ENCODE results near the gene CDO1. TPM values are rescaled to one million over a fixed set of nuclear protein-coding genes. Genes with fewer than 3 reads are reported as not detected.

The CDO1 gene
- total RNA-seq, 2 experiments from 2014 or later: 0.36 to 0.54 TPM

- Mint-ChIP-seq H3K36me3 (peaks cover 1% of the 10 kb centered on the region), H3K4me1 (no peaks in the 10 kb centered on the region), H3K9me3 (peaks cover 6% of the 10 kb centered on the region), H3K27me3 (peaks cover 15% of the 10 kb centered on the region), H3K27ac (no peak overlapping the region), H3K4me3 (no peak overlapping the region)
- no peak for ATAC-seq (ENCODE audit: low read depth)
- DNase-seq: no peak
- POLR2A ChIA-PET: no interaction called here
Observed at GRCh38 chr5:115758356-115758755, 58.1 kb downstream of the CDO1 start.

- POLR2A ChIA-PET: no interaction called here
- no peaks in the 10 kb centered on the region for H3K4me1 Mint-ChIP-seq
- no peaks in the 10 kb centered on the region for H3K36me3 Mint-ChIP-seq
- no peak overlapping the region for H3K27ac Mint-ChIP-seq
- ATAC-seq (ENCODE audit: low read depth) (no peak), DNase-seq (no peak)
- no peaks in the 10 kb centered on the region for H3K9me3 Mint-ChIP-seq
- H3K27me3 Mint-ChIP-seq: peaks cover 19% of the 10 kb centered on the region
- H3K4me3 Mint-ChIP-seq: no peak overlapping the region
Observed at GRCh38 chr5:115755675-115756074, 60.8 kb downstream of the CDO1 start.

Other genes with a start within 250 kb of the CDO1 start
- gene TICAM2, start 214.2 kb downstream of the CDO1 start, total RNA-seq: 1 to 10 TPM; 1.7 to 1.8 TPM
- gene TMED7, start 190.6 kb downstream of the CDO1 start, total RNA-seq: 10 to 100 TPM; 46.0 to 52.5 TPM
- gene ATG12, start 24.9 kb upstream of the CDO1 start, total RNA-seq: 10 to 100 TPM; 46.5 to 48.9 TPM
- 10 to 100 TPM; 82.6 to 83.3 TPM for gene AP3S1, start 25.3 kb upstream of the CDO1 start, total RNA-seq
- not detected for gene LVRN, start 145.8 kb upstream of the CDO1 start, total RNA-seq
- gene ARL14EPL, start 215.8 kb upstream of the CDO1 start, total RNA-seq: not detected